ENCODE results near the gene SEPTIN12. TPM values are rescaled to one million over a fixed set of nuclear protein-coding genes. Genes with fewer than 3 reads are reported as not detected.
A peak's percentile ranks its signal among the peaks of the same experiment; 100 is the strongest.

The SEPTIN12 gene
- total RNA-seq, 4 donors from 2014 or later, result not detected

- TF ChIP-seq POLR2A (IDR thresholded peaks at IDR 0.05) (no peak), EP300 (IDR thresholded peaks at IDR 0.05) (no peak), CTCF (IDR thresholded peaks at IDR 0.05) (no peak), POLR2AphosphoS5 (IDR thresholded peaks at IDR 0.05) (no peak)
- no peaks in the 10 kb centered on the region for H3K27me3 ChIP-seq
- H3K27ac ChIP-seq, result peak overlapping the region in 2 of 4 donors; percentile 87 to 94
- peaks cover 0 to 36% of the 10 kb centered on the region in 2 donors for H3K36me3 ChIP-seq
- H3K4me3 ChIP-seq, result peak overlapping the region; percentile 61 to 95
- no peaks in the 10 kb centered on the region for H3K9me3 ChIP-seq
- WGBS, 2 donors (ENCODE audit: low coverage in 1 of 2), result 33 to 48% methylated on average over 11 of the region's 17 CpGs
- ATAC-seq, result no peak
- H3K4me1 ChIP-seq, result peaks cover 0 to 31% (median 5%) of the 10 kb centered on the region in 3 donors
These were observed 54.9 kb downstream of the SEPTIN12 start for GRCh38 chr16:4733211-4733742.

- Histone ChIP-seq H3K27me3 (no peaks in the 10 kb centered on the region), H3K4me3 (no peak overlapping the region), H3K4me1 (peaks cover 0 to 22% (median 0%) of the 10 kb centered on the region in 3 donors), H3K9me3 (no peaks in the 10 kb centered on the region), H3K27ac (no peak overlapping the region), H3K36me3 (peaks cover 0 to 70% of the 10 kb centered on the region in 2 donors)
- 92 to 94% methylated on average over 10 to 11 of the region's 15 CpGs for WGBS, 2 donors (ENCODE audit: low coverage in 1 of 2)
- ATAC-seq, result no peak
- TF ChIP-seq EP300 (IDR thresholded peaks at IDR 0.05) (no peak), POLR2A (IDR thresholded peaks at IDR 0.05) (no peak), CTCF (IDR thresholded peaks at IDR 0.05) (no peak), POLR2AphosphoS5 (IDR thresholded peaks at IDR 0.05) (no peak)
These were observed 58.3 kb downstream of the SEPTIN12 start for GRCh38 chr16:4729876-4730275.

GRCh38 chr16:4728676-4729075, 59.5 kb downstream of the SEPTIN12 start:
- Histone ChIP-seq H3K36me3 (peaks cover 0 to 82% of the 10 kb centered on the region in 2 donors), H3K4me1 (peaks cover 0 to 20% (median 0%) of the 10 kb centered on the region in 3 donors), H3K9me3 (no peaks in the 10 kb centered on the region), H3K27me3 (no peaks in the 10 kb centered on the region), H3K4me3 (no peak overlapping the region), H3K27ac (no peak overlapping the region)
- no peak for TF ChIP-seq POLR2AphosphoS5 (IDR thresholded peaks at IDR 0.05)
- no peak for TF ChIP-seq POLR2A (IDR thresholded peaks at IDR 0.05)
- no peak for TF ChIP-seq CTCF (IDR thresholded peaks at IDR 0.05)
- no peak for TF ChIP-seq EP300 (IDR thresholded peaks at IDR 0.05)
- ATAC-seq, result no peak
- 100% methylated on average over 2 to 3 of the region's 8 CpGs for WGBS, 2 donors (ENCODE audit: low coverage in 1 of 2)

Small RNA genes within 50 kb of the gene (small RNA-seq; reads per million reads assigned to genes)
- 0 reads per million in 4 donors for gene RF00017

Other genes with a start within 250 kb of the SEPTIN12 start
- 10 to 100 TPM; 13.2 to 31.5 (median 18.7) TPM for gene CDIP1, start 249.6 kb downstream of the SEPTIN12 start, total RNA-seq
- under 1 TPM in 1 of 4 donors, not detected in 3; 0.40 TPM for gene C16orf96, start 232.0 kb downstream of the SEPTIN12 start, total RNA-seq
- 10 to 100 TPM in 3 of 4 donors, 1 to 10 TPM in 1; 5.9 to 24.0 (median 14.3) TPM for gene UBALD1, start 173.5 kb downstream of the SEPTIN12 start, total RNA-seq
- 10 to 100 TPM; 29.2 to 67.0 (median 40.5) TPM for gene MGRN1, start 163.5 kb downstream of the SEPTIN12 start, total RNA-seq
- 10 to 100 TPM; 14.8 to 26.3 (median 21.4) TPM for gene NUDT16L1, start 94.8 kb downstream of the SEPTIN12 start, total RNA-seq
- gene ANKS3, start 54.1 kb downstream of the SEPTIN12 start, total RNA-seq, result 10 to 100 TPM; 23.3 to 47.8 (median 27.6) TPM
- gene DNAAF8, start 53.8 kb downstream of the SEPTIN12 start, total RNA-seq, result under 1 TPM; 0.54 to 0.89 (median 0.65) TPM
- gene ZNF500, start 21.2 kb downstream of the SEPTIN12 start, total RNA-seq, result 10 to 100 TPM; 12.6 to 15.8 (median 13.8) TPM
- gene SMIM22, start 7.0 kb upstream of the SEPTIN12 start, total RNA-seq, result not detected
- gene ROGDI, start 14.3 kb upstream of the SEPTIN12 start, total RNA-seq, result 10 to 100 TPM; 37.6 to 85.9 (median 62.6) TPM
- 100 to 1,000 TPM in 2 of 4 donors, 10 to 100 TPM in 2; 86.0 to 129 (median 97.0) TPM for gene GLYR1, start 58.9 kb upstream of the SEPTIN12 start, total RNA-seq
- 10 to 100 TPM; 22.8 to 46.2 (median 28.0) TPM for gene UBN1, start 59.1 kb upstream of the SEPTIN12 start, total RNA-seq
- 10 to 100 TPM; 53.7 to 82.5 (median 76.5) TPM for gene PPL, start 148.8 kb upstream of the SEPTIN12 start, total RNA-seq
- 1 to 10 TPM in 1 of 4 donors, under 1 TPM in 3; 0.16 to 1.3 (median 0.75) TPM for gene SEC14L5, start 170.0 kb upstream of the SEPTIN12 start, total RNA-seq
- gene NAGPA, start 245.6 kb upstream of the SEPTIN12 start, total RNA-seq, result 10 to 100 TPM; 17.8 to 37.8 (median 27.7) TPM